ENCODE data around the gene TRMU.

DNA sequence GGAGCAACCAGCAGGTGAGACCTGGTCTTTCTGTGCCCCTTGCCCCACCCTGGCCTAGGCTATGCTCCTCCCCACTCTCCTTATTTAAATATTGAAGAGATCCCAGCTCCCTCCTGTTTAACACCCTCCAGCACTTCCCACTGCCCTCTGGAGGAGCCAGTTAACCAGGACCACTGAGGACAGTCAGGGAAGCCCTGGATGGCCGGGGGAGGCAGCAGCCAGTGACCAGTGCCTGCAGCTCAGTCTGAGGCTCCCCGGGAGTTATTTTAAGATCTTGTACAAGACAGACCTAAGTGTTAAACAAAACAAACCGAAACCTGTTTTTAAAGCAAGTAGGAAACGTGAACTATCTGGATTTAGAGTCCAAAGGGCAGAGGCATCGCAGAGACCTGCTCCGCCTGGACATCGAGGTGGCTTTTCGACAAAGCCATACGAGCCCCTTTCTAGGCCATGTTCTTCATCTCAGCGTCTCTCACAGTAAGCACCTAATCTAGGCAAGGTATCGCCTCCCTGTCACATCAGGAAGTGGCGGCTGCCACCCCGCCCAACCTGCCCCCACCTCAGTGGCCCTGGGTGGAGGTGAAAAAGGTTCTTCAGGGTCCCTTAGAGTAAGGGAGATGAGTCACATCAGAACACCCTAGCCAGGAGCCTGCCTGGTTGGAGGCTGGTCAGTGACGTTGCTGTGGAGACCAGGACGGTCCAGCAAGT lies 35.2 kb downstream of the TRMU start:
- TF ChIP-seq NFIC (IDR thresholded peaks at IDR 0.05) (no peak), YY1 (IDR thresholded peaks at IDR 0.05; ENCODE audit: low read depth) (no peak), CEBPB (IDR thresholded peaks at IDR 0.05) (no peak), EP300 (IDR thresholded peaks at IDR 0.05; ENCODE audit: borderline replicate concordance) (no peak)
- TF ChIP-seq, protein P1, sequence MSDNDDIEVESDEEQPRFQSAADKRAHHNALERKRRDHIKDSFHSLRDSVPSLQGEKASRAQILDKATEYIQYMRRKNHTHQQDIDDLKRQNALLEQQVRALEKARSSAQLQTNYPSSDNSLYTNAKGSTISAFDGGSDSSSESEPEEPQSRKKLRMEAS (IDR thresholded peaks at IDR 0.05), result no peak

All from Ishikawa (cell line).